ENCODE data around the gene MAGI2. TPM values are rescaled to one million over a fixed set of nuclear protein-coding genes. Genes with fewer than 3 reads are reported as not detected.

The MAGI2 gene
- total and polyA plus RNA-seq, 2 experiments from 2014 or later: 3.5 to 4.1 TPM

DNA sequence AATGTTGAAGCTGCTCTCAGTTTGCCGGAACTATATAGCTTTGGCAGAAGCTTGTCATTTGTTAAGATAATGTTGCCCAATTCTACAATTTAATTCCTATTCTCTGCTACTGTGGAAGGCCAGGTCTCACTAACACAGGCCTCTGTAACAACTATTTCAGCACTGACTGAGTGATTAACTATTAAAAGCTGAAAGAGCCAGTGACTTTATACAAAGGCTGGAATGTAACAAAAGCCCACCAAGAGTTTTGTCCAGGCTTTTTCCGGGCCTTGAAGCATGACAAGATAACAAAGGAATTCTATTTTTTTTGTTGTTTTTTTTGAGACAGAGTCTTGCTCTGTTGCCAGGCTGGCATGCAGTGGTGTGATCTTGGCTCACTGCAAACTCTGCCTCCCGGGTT lies 859.3 kb downstream of the MAGI2 start:
- no peak overlapping the region for H3K4me2 ChIP-seq (ENCODE audit: unreplicated experiment)
- no peaks in the 10 kb centered on the region for H3K9me2 ChIP-seq (ENCODE audit: insufficient read depth)
- no peaks in the 10 kb centered on the region for H4K20me1 ChIP-seq (ENCODE audit: insufficient read depth)
- H3K4me3 ChIP-seq: no peak overlapping the region
- H3K9me3 ChIP-seq (ENCODE audit: low read depth): no peaks in the 10 kb centered on the region
- H3K9ac ChIP-seq: no peak overlapping the region
- peaks cover 11% of the 10 kb centered on the region for H3K4me1 ChIP-seq (ENCODE audit: insufficient read depth)
- DNase-seq: peak; percentile 32
- in situ Hi-C loops (cut with MboI): no loop called here
- no peaks in the 10 kb centered on the region; the same call in 1 of the 2 replicates for H3F3A ChIP-seq (ENCODE audit: insufficient read depth)
- peak overlapping the region; percentile 32; the same call in 1 of the 2 replicates for H2AFZ ChIP-seq
- no peaks in the 10 kb centered on the region for H3K36me3 ChIP-seq (ENCODE audit: low read depth)
- no peaks in the 10 kb centered on the region for H3K27me3 ChIP-seq (replicated peaks; ENCODE audit: insufficient read depth)
- TF ChIP-seq EZH2 (IDR thresholded peaks at IDR 0.05; ENCODE audit: insufficient read depth, poor library complexity, severe bottlenecking) (no peak), EZH2phosphoT487 (IDR thresholded peaks at IDR 0.05; ENCODE audit: insufficient read depth, low read depth) (no peak)
- peak overlapping the region; percentile 21 for H3K27ac ChIP-seq
- WGBS, 2 experiments (ENCODE audit: low coverage in 1 of 2, low lambda C conversion rate in 2 of 2, missing lambda C conversion rate in 2 of 2): 4 to 11% methylated on average over 3 of the region's 3 CpGs
- no peaks in the 10 kb centered on the region for H3K79me2 ChIP-seq (ENCODE audit: insufficient read depth)

DNA sequence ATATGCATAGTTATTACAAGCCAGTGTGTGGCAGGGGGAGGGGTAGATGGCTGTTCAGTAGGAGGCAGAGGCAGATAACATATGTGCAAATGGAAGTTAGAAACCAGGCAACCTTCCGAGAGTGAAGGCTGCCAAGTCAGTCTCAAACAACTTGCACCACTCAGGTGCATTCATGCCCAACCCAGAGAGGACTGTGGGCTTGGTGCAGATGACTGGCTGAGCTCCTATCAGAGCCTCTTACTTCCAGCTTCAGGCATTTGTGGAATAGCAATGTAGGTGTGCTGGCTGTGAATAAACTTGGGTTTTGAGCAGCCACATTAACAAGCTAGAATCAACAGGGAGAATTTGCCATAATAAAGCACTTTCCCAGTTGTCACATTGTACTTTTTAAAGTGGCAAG lies 865.1 kb downstream of the MAGI2 start:
- no peaks in the 10 kb centered on the region for H3K79me2 ChIP-seq (ENCODE audit: insufficient read depth)
- H3K9me3 ChIP-seq (ENCODE audit: low read depth): no peaks in the 10 kb centered on the region
- H4K20me1 ChIP-seq (ENCODE audit: insufficient read depth): no peaks in the 10 kb centered on the region
- H2AFZ ChIP-seq: no peak overlapping the region
- H3K4me3 ChIP-seq: no peak overlapping the region
- no peak overlapping the region for H3K27ac ChIP-seq
- H3K9ac ChIP-seq: no peak overlapping the region
- H3K36me3 ChIP-seq (ENCODE audit: low read depth): no peaks in the 10 kb centered on the region
- H3K4me2 ChIP-seq (ENCODE audit: unreplicated experiment): no peak overlapping the region
- WGBS, 2 experiments (ENCODE audit: low coverage in 1 of 2, low lambda C conversion rate in 2 of 2, missing lambda C conversion rate in 2 of 2): 100% methylated on average over 1 of the region's 1 CpG
- no peaks in the 10 kb centered on the region for H3K27me3 ChIP-seq (replicated peaks; ENCODE audit: insufficient read depth)
- no peaks in the 10 kb centered on the region for H3K4me1 ChIP-seq (ENCODE audit: insufficient read depth)
- no peaks in the 10 kb centered on the region for H3K9me2 ChIP-seq (ENCODE audit: insufficient read depth)
- in situ Hi-C loops (cut with MboI): no loop called here
- DNase-seq: no peak
- TF ChIP-seq EZH2 (IDR thresholded peaks at IDR 0.05; ENCODE audit: insufficient read depth, poor library complexity, severe bottlenecking) (no peak), EZH2phosphoT487 (IDR thresholded peaks at IDR 0.05; ENCODE audit: insufficient read depth, low read depth) (no peak)
- H3F3A ChIP-seq (ENCODE audit: insufficient read depth): no peaks in the 10 kb centered on the region

DNA sequence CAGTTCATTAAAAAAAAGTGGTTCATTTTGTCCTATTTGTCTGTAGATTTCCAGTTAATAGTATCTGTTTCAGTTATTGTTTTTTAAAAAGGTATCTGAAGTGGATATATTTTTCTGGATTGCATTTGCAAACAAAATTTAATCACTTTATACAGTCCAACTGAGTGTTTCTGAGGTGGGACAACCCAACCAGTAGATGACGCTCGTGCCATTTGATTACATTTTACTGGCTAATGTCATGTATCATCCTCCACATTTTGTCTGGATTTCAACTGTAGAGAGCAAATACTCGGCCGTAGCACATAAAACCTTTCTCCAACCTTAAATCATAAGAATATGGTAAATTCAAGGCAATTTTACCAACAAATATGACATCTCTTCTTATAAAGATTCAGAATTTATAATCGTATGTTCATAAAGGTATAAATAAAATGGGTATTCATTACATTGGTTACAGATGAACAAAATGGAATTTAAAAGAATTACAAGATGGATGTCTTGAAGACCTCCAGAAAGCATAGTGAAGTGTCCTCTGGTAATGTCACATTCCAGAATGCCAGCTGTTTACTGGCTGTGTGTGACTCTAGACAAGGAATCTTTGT lies 865.9 kb downstream of the MAGI2 start:
- Histone ChIP-seq H3K4me3 (no peak overlapping the region), H3K79me2 (ENCODE audit: insufficient read depth) (no peaks in the 10 kb centered on the region), H3K36me3 (ENCODE audit: low read depth) (no peaks in the 10 kb centered on the region), H3K9ac (no peak overlapping the region), H2AFZ (no peak overlapping the region), H3K27me3 (replicated peaks; ENCODE audit: insufficient read depth) (no peaks in the 10 kb centered on the region), H3K4me2 (ENCODE audit: unreplicated experiment) (no peak overlapping the region), H3K4me1 (ENCODE audit: insufficient read depth) (no peaks in the 10 kb centered on the region), H3K27ac (no peak overlapping the region), H3F3A (ENCODE audit: insufficient read depth) (no peaks in the 10 kb centered on the region), H3K9me2 (ENCODE audit: insufficient read depth) (no peaks in the 10 kb centered on the region), H4K20me1 (ENCODE audit: insufficient read depth) (no peaks in the 10 kb centered on the region), H3K9me3 (ENCODE audit: low read depth) (no peaks in the 10 kb centered on the region)
- peak; percentile 61 for DNase-seq
- TF ChIP-seq EZH2 (IDR thresholded peaks at IDR 0.05; ENCODE audit: insufficient read depth, poor library complexity, severe bottlenecking) (no peak), EZH2phosphoT487 (IDR thresholded peaks at IDR 0.05; ENCODE audit: insufficient read depth, low read depth) (no peak)
- in situ Hi-C loops (cut with MboI): no loop called here
- 56 to 64% methylated on average over 5 of the region's 5 CpGs for WGBS, 2 experiments (ENCODE audit: low coverage in 1 of 2, low lambda C conversion rate in 2 of 2, missing lambda C conversion rate in 2 of 2)

- Histone ChIP-seq H3K36me3 (ENCODE audit: low read depth) (no peaks in the 10 kb centered on the region), H3K9me3 (ENCODE audit: low read depth) (no peaks in the 10 kb centered on the region), H3K9ac (no peak overlapping the region), H3K4me3 (no peak overlapping the region), H3F3A (ENCODE audit: insufficient read depth) (no peaks in the 10 kb centered on the region), H3K79me2 (ENCODE audit: insufficient read depth) (no peaks in the 10 kb centered on the region), H3K4me2 (ENCODE audit: unreplicated experiment) (no peak overlapping the region), H3K27me3 (replicated peaks; ENCODE audit: insufficient read depth) (no peaks in the 10 kb centered on the region), H3K4me1 (ENCODE audit: insufficient read depth) (no peaks in the 10 kb centered on the region), H3K9me2 (ENCODE audit: insufficient read depth) (no peaks in the 10 kb centered on the region), H4K20me1 (ENCODE audit: insufficient read depth) (no peaks in the 10 kb centered on the region), H3K27ac (no peak overlapping the region), H2AFZ (no peak overlapping the region)
- peak; percentile 3 for DNase-seq
- in situ Hi-C loops (cut with MboI): no loop called here
- no peak for TF ChIP-seq EZH2 (IDR thresholded peaks at IDR 0.05; ENCODE audit: insufficient read depth, poor library complexity, severe bottlenecking)
- TF ChIP-seq EZH2phosphoT487 (IDR thresholded peaks at IDR 0.05; ENCODE audit: insufficient read depth, low read depth): no peak
- WGBS, 2 experiments (ENCODE audit: low coverage in 1 of 2, low lambda C conversion rate in 2 of 2, missing lambda C conversion rate in 2 of 2): 89% methylated on average over 4 of the region's 4 CpGs
These were observed 867.5 kb downstream of the MAGI2 start for GRCh38 chr7:78585980-78586379.
